Stimulated activated CD8-positive, alpha-beta memory T cell treated with anti-CD3 and anti-CD28 coated beads, Interleukin-2, amount 100 ng/mL, for 1 hour (primary cell): ENCODE measurements around the gene RIMOC1.
A peak's percentile ranks its signal among the peaks of the same experiment; 100 is the strongest.
"Not testable (repeated sequence)": the region's sequence is repeated elsewhere in the genome, so short reads cannot be mapped to it uniquely, and the experiment has no call there.

ENCODE experiments used
- DNase-seq, 2 donors: peaks; one replicate each; pipeline ENCODE4 v3.0.0-alpha.2; 2020; ENCODE audit warnings: low read depth in 2 of 2

Gene RIMOC1

GRCh38 chr5:41891066-41891707, 13.0 kb upstream of the RIMOC1 start:
- no peak for DNase-seq

- DNase-seq: no peak
These were observed 12.1 kb upstream of the RIMOC1 start for GRCh38 chr5:41892031-41892430.

GRCh38 chr5:41893074-41893851, 10.9 kb upstream of the RIMOC1 start:
- no peak for DNase-seq

- DNase-seq: no peak
These were observed 7.9 kb upstream of the RIMOC1 start for GRCh38 chr5:41896230-41896629.

- no peak for DNase-seq
These were observed 707 bp upstream of the RIMOC1 start for GRCh38 chr5:41903382-41903891.

GRCh38 chr5:41906151-41906550, 2.0 kb downstream of the RIMOC1 start:
- DNase-seq: no peak

- DNase-seq: no peak
These were observed 4.4 kb downstream of the RIMOC1 start for GRCh38 chr5:41908374-41909079.

GRCh38 chr5:41918105-41918504, 14.0 kb downstream of the RIMOC1 start:
- DNase-seq: no peak

GRCh38 chr5:41921166-41921565, 17.0 kb downstream of the RIMOC1 start:
- DNase-seq: no peak

- no peak for DNase-seq
These were observed 17.7 kb downstream of the RIMOC1 start for GRCh38 chr5:41921874-41922273.

GRCh38 chr5:41924526-41924871, 20.4 kb downstream of the RIMOC1 start:
- DNase-seq: no peak

- peak; percentile 72 to 76 for DNase-seq
These were observed 20.9 kb downstream of the RIMOC1 start, which contains the start of gene FBXO4 for GRCh38 chr5:41924872-41925554. TSS of gene FBXO4 (plus strand) at chr5:41925281. CDS start at chr5:41925310, 29 bp downstream.

- peak in 1 of 2 donors; percentile 3 for DNase-seq
These were observed 21.4 kb downstream of the RIMOC1 start for GRCh38 chr5:41925555-41925951.

- DNase-seq: no peak
These were observed 23.5 kb downstream of the RIMOC1 start for GRCh38 chr5:41927604-41928003.

GRCh38 chr5:41929035-41929434, 24.9 kb downstream of the RIMOC1 start:
- no peak for DNase-seq

GRCh38 chr5:41932770-41933169, 28.6 kb downstream of the RIMOC1 start:
- DNase-seq: no peak

GRCh38 chr5:41935544-41935943, 31.4 kb downstream of the RIMOC1 start:
- no peak for DNase-seq

- no peak for DNase-seq
These were observed 36.5 kb downstream of the RIMOC1 start for GRCh38 chr5:41940641-41941040.

GRCh38 chr5:41945332-41945955, 41.3 kb downstream of the RIMOC1 start:
- not testable (repeated sequence) for DNase-seq

GRCh38 chr5:41951224-41951623, 47.1 kb downstream of the RIMOC1 start:
- DNase-seq: no peak
